ELF-1 (cell line): ENCODE measurements around the gene SLC2A9.

Source experiments
- DNase-seq: peaks from one replicate; pipeline ENCODE4 v3.0.0-alpha.2; 2016; ENCODE audit warnings: low read depth, low spot score

SLC2A9 gene

GRCh38 chr4:10045481-10045880, 24.2 kb upstream of the SLC2A9 start:
- DNase-seq, result no peak

- DNase-seq, result no peak
Measured at GRCh38 chr4:10041036-10041435, 19.7 kb upstream of the SLC2A9 start.

- DNase-seq, result no peak
Measured at GRCh38 chr4:10040049-10040892, 19.0 kb upstream of the SLC2A9 start.

GRCh38 chr4:10036807-10037342, 15.6 kb upstream of the SLC2A9 start:
- DNase-seq, result no peak

GRCh38 chr4:10035130-10035529, 13.8 kb upstream of the SLC2A9 start:
- no peak for DNase-seq

- no peak for DNase-seq
Measured at GRCh38 chr4:10034612-10035104, 13.4 kb upstream of the SLC2A9 start.

GRCh38 chr4:10034136-10034535, 12.8 kb upstream of the SLC2A9 start:
- DNase-seq, result no peak

- DNase-seq, result no peak
Measured at GRCh38 chr4:10033191-10033881, 12.0 kb upstream of the SLC2A9 start.

GRCh38 chr4:10032625-10033024, 11.3 kb upstream of the SLC2A9 start:
- DNase-seq, result no peak

GRCh38 chr4:10031668-10032590, 10.6 kb upstream of the SLC2A9 start:
- peak; percentile 60 for DNase-seq

GRCh38 chr4:10030972-10031667, 9.8 kb upstream of the SLC2A9 start:
- no peak for DNase-seq

- DNase-seq, result no peak
Measured at GRCh38 chr4:10029403-10029802, 8.1 kb upstream of the SLC2A9 start.

GRCh38 chr4:10028910-10029309, 7.6 kb upstream of the SLC2A9 start:
- DNase-seq, result no peak

- DNase-seq, result no peak
Measured at GRCh38 chr4:10026485-10026884, 5.2 kb upstream of the SLC2A9 start.

GRCh38 chr4:10025230-10025806, 4.0 kb upstream of the SLC2A9 start:
- no peak for DNase-seq

- DNase-seq, result no peak
Measured at GRCh38 chr4:10024303-10024702, 3.0 kb upstream of the SLC2A9 start.

GRCh38 chr4:10023806-10024205, 2.5 kb upstream of the SLC2A9 start:
- no peak for DNase-seq

GRCh38 chr4:10023050-10023419, 1.7 kb upstream of the SLC2A9 start:
- no peak for DNase-seq

- peak; percentile 40 for DNase-seq
Measured at GRCh38 chr4:10022346-10023049, 1.2 kb upstream of the SLC2A9 start.

GRCh38 chr4:10021653-10022023, 341 bp upstream of the SLC2A9 start:
- no peak for DNase-seq
